Colonic mucosa (tissue), 4 donors: ENCODE measurements around the gene MAFF. TPM values are rescaled to one million over a fixed set of nuclear protein-coding genes. Genes with fewer than 3 reads are reported as not detected.

ENCODE experiments used
- DNase-seq: peaks from one replicate; pipeline ENCODE4 v3.0.0-alpha.2; 2020
- H3K27ac ChIP-seq: fragments of 200-600 bp; one replicate; pipeline ENCODE4 v1.8.0; 2021
- H3K27me3 ChIP-seq: fragments of 200-600 bp; one replicate; pipeline ENCODE4 v1.8.0; 2021
- H3K36me3 ChIP-seq: fragments of 200-600 bp; one replicate; pipeline ENCODE4 v1.8.0; 2021
- H3K4me1 ChIP-seq: fragments of 200-600 bp; one replicate; pipeline ENCODE4 v1.8.0; 2021; ENCODE audit warnings: mild to moderate bottlenecking
- H3K4me3 ChIP-seq: fragments of 200-600 bp; one replicate; pipeline ENCODE4 v1.8.0; 2021
- H3K9ac ChIP-seq, 2 donors: one replicate each; pipeline ENCODE4 v1.7.0; 2013; ENCODE audit warnings: control low read depth in 2 of 2, low read depth in 2 of 2, low read length in 2 of 2
- H3K9me3 ChIP-seq: fragments of 200-600 bp; one replicate; pipeline ENCODE4 v1.8.0; 2021
- CTCF ChIP-seq: fragments of 200-600 bp; IDR thresholded peaks from one replicate; pipeline ENCODE4 v1.8.0; 2022; ENCODE audit warnings: antibody characterized with exemption, mild to moderate bottlenecking
- intact Hi-C: fragments of 100-400 bp; cut with DNase I; formaldehyde crosslinking; loops from one replicate; pipeline ENCODE4 v1.14.1; 2022
- total RNA-seq, 2 donors: library from RNA; stranded (reverse); fragmentation: NEBNext Ultra II Directional in 1 of 2; extraction: Animal tissue kit (Norgen Biotek cat#: 25700) in 1 of 2; gene quantifications; one replicate each; pipeline ENCODE4 v1.2.1, GENCODE V29; 2021
- donor health status: healthy.
- donor health status: DM: no; HTN: no; CAD: no.
- donor health status: DM: no; HTN: no; CAD: no.

Gene MAFF
- total RNA-seq, 2 donors from 2014 or later: 5.2 to 41.7 TPM

DNA sequence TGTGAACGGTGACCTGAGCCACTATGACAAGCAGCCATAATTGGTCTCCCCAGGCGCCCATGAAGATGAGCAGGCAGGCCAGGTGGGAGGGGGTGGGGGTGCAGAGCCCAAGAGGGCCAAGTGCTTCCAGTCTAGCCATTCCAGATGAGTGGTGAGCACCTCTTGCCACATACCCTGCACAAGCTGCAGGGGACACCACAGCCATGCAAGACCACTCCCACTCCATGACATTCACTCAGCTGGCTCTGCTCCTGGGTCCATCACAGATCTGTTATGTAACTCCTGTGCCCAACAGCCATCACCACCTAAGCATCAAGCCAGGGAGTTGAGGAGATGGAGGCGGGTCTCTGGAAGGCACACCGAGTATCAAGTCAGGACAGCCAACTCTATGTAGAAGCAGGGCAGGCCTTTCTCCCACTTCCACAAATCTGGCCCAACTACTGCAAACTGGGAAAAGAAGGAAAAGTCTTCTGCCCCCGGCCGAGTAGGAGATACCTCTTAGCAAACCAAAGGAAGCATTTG is 62.6 kb downstream of the MAFF start:
- no peaks in the 10 kb centered on the region for H3K36me3 ChIP-seq
- no peaks in the 10 kb centered on the region for H3K27me3 ChIP-seq
- no peaks in the 10 kb centered on the region for H3K9me3 ChIP-seq
- peaks cover 3% of the 10 kb centered on the region for H3K4me1 ChIP-seq
- H3K9ac ChIP-seq: no peak overlapping the region
- H3K27ac ChIP-seq: no peak overlapping the region
- H3K4me3 ChIP-seq: no peak overlapping the region
- intact Hi-C loops: loop anchor here (5.0 kb wide), 1 partner anchor 88 kb away; no protein-coding TSS in a partner anchor
- DNase-seq: no peak
- TF ChIP-seq CTCF: no peak

Other genes with a start within 250 kb of the MAFF start
- gene C22orf23, start 248.4 kb upstream of the MAFF start, total RNA-seq: not detected
- 100 to 1,000 TPM in 1 of 2 donors, 10 to 100 TPM in 1; 52.5 to 110 TPM for gene POLR2F, start 248.3 kb upstream of the MAFF start, total RNA-seq
- gene SOX10, start 217.4 kb upstream of the MAFF start, total RNA-seq: 1 to 10 TPM in 1 of 2 donors, under 1 TPM in 1; 0.57 to 3.4 TPM
- 10 to 100 TPM; 27.6 to 47.2 TPM for gene PICK1, start 144.6 kb upstream of the MAFF start, total RNA-seq
- gene SLC16A8, start 117.8 kb upstream of the MAFF start, total RNA-seq: under 1 TPM in 1 of 2 donors, not detected in 1; 0.27 TPM
- 10 to 100 TPM; 59.1 to 76.6 TPM for gene BAIAP2L2, start 91.3 kb upstream of the MAFF start, total RNA-seq
- gene PLA2G6, start 20.2 kb upstream of the MAFF start, total RNA-seq: 10 to 100 TPM; 24.1 to 38.5 TPM
- 10 to 100 TPM; 58.8 to 61.6 TPM for gene TMEM184B, start 71.0 kb downstream of the MAFF start, total RNA-seq
- gene CSNK1E, start 115.4 kb downstream of the MAFF start, total RNA-seq: 10 to 100 TPM; 97.0 to 97.2 TPM